NCI-H1694 treated with DMSO at 0.1 percent for 48 hours (cell line): ENCODE results near the gene PTPRE.

Source experiments
- DNase-seq: peaks from one replicate; lab custom pipeline; 2025; lab: John Stamatoyannopoulos, UW

PTPRE gene

DNA sequence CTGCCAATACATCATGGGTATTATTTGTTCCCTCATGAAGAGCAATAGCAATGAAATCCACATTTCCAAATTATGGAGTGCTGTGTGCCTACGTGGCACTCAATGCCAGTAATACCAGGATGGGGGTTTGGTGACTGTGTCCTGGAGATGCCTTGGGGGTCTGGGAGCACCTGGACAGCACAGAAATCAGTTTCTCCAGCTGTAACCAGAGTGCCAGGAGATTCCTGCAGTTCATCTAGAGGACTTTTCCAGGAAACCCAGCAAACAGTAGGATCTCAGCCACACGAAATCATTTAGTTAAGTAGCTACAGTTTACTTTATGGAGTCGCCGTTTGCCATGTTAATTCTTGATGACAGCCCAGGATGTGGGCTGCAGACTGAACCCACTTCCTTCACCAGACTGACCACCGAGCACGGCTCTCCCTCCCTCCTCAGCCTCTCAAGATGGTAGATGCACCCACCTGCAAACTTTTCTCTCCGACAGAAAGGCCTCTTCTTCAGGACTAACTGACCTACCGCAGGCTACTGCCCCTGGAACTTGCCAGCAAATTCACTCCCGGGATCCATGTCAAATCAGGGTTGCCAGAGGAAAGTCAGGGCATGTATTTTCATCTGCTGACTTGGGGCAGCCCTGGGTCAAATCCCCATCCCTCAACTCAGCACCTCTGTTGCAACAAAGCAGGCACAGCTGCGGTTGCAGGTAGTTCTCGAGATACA lies 189.0 kb downstream of the PTPRE start:
- no peak for DNase-seq

DNA sequence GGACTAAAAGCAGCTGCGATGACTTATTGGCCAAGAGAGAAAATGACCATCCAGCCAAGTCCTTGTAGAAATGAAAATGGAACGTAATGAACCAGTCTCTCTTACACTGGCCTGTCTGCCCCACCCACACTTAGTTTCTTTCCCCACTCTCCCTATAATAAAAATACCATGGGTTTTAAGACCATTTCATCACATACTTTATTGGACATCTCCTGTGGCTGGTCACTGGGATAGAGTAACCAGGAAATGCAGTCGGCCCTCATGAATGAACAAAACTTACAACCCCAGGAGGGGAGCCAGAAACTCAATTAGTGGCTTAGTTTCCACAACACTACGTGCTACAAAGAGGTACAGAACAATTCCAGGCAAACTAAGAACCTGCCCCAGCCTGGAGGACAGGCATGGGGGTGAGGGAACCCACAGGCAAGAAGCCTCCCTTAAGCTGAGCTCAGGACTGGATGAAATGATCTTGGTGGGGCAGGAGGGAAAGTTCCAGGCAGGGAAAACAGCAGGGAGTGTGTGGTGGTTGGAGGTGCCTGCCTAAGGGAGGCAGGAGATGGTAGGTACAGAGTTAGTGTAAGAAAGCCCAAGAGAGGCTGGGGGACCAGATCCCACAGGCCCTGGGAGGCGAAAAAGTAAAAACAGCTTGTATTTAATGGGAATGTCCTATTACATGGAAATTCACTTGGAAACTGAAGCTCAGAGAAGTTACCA lies 189.7 kb downstream of the PTPRE start:
- no peak for DNase-seq

DNA sequence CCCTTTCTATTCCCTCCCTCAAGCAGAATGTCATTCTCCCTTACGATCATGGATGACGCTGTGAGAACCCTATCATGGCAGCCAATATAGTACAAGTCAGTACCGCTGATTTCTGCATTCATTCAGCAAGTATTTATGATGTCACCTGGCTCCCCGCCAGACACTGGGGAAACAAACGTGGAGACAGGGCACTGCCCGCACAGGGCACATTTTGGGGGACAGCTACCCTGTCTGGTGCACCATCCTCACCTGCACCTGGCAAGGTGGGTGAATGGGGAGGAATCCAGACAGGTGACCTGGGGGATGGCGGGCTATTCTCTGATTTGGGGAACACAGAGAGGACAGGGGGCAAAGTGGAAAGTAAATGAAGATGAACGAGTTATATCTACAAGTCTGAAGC lies 190.9 kb downstream of the PTPRE start:
- DNase-seq = no peak

DNA sequence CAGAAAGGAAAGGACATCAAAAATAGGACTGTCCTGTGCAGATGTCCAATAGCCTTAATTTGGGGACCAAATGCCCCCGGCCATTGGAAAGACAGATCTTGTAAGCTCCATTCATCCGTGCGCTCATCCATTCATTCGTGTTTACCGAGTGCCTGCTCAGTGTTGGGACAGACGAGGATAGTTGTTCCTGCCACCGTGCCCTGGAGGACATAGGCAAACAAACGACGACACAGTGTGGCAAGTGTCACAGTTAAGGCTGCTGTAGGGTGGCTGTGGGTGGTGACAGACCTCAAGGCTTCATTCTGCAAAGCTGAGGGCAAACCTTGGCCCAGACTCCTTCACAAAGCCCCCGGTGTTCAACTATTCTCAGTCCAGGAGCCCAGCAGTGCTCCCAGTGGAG lies 191.7 kb downstream of the PTPRE start:
- DNase-seq = no peak

DNA sequence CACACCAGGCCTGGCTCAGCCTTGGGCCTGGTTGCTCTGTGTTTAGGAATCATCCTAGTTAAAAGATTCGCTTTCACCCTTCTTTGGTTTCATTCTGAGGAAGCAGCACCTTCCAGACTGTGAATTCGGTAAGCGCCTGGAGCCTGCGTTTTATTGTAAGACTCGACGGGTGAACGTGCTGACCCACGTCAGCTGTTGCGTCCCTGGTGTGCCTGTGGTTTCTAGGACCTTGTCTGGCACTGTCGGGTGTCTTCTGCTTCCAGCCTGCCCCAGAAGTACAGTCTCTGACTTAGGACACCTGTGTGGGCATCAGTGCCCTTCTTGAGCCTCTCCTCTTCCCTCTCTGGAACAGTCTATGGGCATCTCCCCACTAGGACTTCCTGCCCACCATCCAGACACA lies 193.0 kb downstream of the PTPRE start:
- no peak for DNase-seq

DNA sequence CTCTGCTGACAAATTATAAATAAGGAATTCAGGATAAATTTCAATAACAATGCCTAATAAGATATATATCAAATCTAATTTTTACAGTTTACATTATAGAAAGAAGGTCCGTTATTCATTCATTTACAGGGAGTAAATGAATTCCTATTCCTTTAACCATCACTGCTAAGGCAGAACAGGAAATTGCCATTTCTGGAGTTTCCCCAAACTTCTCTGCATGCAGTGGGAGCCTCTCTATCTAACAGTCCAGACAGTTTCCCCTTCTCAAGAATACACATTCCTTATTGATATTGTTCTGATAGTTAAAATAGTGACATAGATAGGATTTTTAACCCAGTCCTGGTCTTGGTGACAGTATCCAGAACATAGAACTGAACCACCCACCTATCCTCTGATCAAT lies 195.0 kb downstream of the PTPRE start:
- no peak for DNase-seq

DNA sequence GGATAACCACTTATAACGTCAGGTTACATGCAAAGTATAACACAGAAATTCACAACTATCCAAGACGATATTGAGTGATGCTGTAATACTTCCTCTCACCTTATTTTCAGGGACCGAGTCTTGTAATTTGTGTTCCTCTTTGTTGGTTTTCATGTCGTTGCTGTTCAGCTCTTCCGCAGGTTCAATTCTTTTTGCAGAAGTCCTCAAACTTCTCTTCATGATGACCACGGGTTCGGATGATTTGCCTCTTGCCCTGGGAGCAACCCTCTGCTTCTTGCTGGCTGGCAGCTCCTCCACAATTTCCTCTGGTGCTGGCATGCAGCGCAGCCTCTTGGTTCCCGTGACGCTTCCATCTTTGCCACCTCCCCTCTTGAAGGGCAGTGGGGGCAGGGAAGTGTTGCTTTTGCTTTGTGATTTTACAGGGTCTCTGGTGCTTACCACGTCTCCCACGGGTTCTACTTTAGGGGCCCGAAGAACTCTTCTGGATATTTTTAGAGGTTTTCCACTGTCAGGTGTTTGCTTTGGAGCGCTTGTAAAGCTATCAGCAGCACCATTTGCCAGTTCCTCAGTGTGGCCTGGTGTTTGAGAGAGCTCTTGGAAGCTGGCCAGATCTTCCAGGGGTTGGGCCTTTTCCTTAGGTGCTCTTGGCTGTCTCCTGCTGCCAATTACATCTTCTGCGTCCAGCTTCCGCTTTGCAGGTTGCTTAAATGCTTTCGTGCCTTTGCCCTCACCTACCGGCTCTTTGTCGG lies 195.8 kb downstream of the PTPRE start:
- DNase-seq = no peak

DNA sequence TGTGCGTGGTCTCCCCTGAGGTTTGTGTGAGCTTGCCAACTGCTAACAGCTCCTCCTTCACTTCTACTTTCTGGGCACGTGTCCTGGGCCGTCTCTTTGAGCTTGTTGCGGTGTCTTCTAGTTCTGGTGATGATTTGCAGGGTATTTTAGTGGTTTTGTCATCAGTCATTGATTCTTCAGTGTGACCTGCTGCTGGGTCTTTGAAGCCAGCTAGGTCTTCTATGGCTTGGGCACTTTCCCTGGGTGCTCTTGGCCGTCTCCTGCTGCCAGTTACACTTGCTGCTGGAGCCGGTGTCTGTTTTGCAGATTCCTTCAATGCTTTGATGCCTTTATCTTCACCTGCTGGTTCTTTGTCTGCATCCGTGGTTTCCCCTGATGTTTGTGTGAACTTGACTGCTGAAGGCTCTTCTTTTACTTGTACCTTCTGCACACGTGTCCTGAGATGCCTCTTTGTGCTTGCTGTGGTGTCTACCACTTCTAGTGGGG lies 196.4 kb downstream of the PTPRE start:
- no peak for DNase-seq

DNA sequence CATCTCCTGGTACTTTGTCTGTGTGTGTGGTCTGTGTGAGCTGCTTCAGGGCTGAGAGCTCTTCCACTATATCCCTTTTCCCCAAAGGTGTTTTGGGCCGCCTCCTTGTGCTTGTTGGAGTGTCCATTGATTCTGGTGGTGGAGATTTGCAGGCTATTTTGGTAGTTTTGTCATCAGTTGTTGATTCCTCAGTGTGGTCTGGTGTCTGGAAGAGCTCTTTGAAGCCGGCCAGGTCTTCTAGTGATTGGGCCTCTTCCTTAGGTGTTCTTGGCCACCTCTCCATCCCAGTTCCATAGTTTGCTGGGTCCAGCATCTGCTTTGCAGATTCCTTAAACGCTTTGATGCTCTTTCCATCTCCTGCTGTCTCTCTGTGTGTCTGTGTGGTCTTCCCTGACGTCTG lies 198.5 kb downstream of the PTPRE start:
- DNase-seq = no peak

DNA sequence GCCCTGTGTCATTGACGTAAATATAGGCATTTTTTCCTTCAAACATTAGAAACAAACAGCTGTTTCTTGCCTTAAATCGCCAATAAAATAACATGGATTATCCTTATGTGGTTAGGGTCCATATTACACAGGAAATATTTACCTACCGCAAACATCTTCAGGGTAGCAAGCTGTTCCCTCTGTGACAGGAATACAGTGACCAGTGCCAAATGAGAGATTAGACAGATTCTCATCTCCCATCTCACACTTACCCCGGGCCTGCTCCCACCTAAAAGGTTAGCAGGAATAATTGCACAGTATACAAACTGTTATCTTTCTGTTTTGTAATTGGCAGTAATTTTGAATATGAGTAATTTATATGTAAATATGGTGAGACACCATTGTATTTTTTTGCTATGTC lies 202.8 kb downstream of the PTPRE start:
- DNase-seq = no peak

DNA sequence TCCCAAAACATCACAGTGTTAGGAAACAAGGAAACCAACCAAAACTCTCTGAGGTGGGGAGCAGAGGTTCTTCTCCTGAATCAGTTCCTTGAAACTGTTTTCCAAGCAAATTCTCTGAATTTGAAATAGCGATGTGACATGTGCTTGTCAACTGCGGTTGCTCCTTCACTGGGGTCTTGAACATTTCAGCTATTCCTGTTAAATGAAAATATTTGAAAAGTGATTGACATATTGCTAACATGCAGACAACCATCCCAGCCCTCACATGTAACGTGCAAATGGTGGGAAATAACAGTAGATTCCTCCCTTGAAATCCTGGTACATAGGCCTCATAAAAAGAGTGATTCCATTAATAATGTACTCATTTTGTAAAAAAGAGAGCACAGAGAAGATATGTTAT lies 203.4 kb downstream of the PTPRE start:
- no peak for DNase-seq

DNA sequence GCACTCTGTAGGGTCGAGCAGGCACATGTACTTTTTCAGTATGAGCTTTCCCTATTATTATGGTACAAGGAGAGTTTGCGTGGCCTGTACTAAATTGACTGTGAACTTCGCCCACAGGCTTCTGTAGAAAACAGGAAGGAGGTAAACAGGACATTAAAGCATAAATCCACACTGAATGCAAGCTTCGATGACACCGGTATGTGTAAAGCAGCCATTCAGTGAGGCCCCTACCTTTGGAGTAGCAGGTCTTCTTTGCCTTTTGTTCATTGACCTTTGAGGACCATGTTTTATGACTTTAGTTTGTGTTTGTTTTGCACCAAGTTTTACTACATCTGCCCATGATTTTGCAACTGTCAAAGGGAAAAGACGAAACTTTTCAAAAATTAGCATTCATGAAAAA lies 204.8 kb downstream of the PTPRE start:
- no peak for DNase-seq

DNA sequence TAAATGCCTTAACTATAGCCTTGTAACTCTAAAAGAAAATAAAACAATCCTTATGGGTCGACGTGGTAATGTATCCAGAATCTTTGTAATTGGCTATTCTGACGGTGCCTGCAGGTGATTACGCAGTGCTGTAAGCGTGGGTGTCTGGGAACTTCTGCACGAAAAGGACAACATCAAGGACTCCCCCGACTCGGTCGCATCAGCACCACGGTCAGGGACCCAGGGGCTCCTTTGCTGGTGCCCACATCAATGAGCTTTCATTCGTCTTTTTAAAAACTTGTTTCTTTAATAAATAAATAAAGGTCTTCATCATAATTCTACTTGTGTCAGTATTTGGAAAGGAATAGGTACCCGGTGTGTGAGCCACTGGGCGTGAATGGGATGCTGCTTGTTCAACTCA lies 206.1 kb downstream of the PTPRE start:
- no peak for DNase-seq

DNA sequence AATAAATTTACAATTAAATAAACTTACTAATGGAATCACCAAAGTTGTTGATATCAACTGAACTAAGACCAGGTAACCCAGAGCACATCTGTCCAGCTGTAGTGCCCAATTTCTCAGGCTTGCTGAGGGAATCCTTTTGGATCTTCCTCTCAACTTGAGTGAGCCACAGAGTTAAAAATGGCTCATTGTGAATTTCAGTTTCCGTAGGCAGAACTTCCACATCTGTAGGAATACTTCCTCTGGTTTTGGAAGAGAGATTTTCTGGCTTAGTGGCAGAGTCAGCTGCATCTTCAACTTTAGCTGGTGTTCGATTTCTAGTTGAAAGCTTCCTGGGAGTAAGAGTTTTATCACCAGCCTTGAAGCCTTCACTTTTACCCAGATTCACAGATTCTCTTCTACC lies 208.0 kb downstream of the PTPRE start:
- no peak for DNase-seq

DNA sequence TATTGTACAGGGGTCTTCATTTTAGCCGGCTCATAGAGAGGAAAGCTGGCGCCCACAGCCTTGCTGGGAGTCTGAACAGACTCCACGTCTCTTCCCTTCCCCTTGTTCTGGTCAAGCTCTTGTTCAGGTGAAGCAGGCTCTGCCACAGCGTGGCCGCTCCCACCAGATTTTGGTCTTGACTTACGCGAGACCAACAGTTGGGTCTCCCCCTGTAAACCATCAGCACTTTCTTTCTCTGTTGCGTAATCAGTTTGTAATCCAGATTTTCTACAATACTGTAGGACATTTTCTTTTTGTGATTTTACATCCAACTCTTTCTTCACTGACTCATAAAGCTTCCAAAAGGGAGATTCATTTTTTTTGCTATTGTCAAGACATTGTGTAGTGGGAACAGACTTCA lies 208.5 kb downstream of the PTPRE start:
- no peak for DNase-seq

DNA sequence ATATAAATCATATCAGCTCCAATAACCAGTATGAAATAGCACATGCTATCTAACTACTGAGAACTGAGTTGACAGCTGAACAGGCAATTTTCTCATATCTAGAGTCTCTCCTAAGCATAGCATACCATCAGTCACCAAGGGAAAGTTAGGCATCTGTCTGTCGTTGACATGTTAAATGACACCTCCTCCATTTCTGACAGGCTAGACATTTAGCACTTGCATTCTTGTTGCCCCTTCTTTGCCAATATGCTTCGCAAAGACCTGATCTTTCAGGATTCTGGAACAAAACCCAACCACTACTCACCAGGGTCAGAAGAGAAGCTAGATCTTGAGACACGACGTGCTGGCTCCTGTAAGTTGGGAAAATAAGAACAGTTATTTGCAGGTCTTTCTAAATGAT lies 209.3 kb downstream of the PTPRE start:
- DNase-seq = no peak

DNA sequence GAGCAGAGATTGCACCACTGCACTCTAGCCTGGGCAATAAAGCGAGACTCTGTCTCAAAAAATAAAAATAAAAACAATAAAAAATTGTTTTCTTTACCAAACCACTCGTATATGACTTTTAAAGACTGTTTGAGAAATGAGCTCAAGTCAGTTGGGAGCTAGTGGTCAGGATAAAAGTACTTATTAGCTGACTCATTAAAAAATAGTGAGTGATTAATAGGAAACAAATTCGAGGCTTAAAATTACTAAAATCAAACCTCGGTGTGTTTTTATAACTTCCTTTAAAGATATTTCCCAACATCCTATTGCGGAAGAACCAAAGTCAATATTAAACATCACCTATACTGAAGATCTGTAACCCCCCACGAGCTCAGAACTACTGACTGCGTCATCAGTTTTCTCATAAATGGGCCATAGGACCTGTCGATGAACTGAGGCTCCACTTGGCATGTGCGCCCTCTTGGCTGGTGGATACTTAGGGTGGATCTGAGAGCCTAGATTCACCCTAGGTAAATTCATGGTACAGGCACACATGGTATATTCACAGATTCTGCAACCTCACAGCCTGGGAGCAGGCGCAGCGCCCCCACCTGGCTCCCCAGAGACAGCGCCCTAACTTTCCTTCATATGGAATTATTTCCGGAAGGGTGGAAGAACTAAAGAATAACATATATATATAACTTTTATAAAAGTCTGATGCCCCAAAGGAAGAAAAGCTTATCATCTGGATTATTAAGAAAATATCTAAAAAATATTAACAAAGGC lies 210.1 kb downstream of the PTPRE start:
- DNase-seq = no peak

DNA sequence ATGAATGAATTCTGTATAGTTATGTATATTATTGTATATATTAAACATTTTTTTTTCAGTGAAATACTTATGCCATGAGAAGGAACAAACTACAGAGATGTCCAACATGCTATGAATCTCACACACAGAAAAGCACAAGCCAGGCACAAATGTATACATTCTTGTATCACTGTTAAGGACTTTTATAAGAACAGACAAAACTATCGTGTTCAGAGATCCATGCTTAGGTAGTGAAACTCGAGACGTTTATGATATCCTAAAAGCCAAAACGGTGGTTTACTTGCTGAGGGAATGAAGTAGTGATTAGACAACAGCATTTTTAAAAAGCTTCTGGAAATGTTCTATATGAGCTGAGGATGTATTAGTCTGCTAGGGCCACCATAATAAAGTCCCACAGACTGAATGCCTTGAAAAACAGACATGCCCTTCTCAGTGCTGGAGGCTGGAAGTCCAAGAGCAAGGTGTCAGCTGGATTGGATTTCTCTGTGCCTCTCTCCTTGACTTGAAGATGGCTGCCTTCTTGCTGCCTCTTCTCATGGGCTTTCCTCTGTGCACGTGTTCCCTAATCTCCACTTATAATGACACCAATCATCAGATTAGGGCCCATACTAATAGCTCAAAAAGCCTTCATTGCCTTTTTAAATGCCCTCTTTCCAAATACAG lies 215.0 kb downstream of the PTPRE start:
- DNase-seq = no peak

DNA sequence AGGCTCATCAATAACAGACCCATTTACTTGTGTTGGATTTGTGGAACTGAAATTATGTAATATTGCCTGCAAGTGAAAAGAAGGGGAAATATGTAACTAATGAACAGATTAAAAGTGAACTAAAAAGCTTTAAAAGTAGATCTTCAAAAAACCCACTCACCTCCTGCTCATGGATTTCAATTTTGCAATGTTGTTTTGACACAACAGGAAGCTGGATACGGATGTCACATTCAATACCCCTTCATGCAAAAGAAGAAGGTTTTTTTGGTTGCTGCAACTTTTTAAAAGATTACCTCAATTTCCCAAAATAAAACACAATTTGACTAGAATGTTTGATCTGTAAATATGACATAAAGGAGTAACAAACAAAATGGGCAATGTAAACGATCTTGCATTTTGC lies 216.0 kb downstream of the PTPRE start:
- no peak for DNase-seq

DNA sequence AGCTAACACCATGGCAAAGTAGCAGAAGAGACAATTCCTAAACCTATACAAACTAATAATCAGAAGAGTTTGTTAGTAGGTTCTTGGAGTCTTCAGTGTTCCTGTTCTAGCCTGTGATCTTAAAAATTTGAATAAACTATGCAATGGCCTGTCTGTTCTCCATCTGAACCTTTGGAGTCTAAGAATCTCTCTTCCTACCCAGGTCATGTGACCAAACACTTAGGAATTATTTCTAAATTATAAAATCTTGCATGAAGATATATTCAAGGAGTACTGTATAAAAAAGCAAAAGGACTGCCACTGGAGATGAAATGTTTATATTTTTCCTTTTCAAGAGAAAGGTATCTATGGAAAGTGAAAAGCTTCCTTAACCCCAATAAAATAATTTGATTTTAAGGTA lies 216.9 kb downstream of the PTPRE start:
- no peak for DNase-seq

DNA sequence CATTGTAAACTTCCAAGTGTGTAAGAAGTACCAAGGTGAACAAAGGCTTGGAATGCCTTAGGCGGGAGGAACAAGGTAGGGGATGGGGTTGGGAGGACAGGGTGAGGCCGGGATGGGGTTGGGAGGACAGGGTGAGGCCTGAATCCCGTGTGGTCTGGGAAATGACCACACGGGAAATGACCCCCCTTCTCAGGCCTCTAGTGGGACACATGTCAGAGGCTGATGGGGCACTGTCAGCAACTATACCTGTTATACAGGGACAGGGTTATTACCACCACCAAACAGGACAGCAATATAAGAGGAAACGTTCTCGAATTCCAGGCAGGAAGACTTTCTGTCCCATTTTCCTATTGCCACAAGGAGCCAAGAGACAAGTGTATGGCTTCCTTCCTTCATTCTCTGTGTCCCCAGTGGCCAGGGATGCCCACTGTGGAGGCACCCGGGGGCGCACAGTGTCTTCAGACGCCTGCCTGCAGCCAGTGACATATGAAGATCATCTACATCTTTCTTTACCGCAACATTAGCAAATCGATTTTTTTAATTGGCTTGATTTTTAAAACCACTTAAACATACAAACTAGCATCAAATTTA lies 218.0 kb downstream of the PTPRE start:
- no peak for DNase-seq
